Liver (tissue), 9 donors: ENCODE measurements around the gene MPP1. TPM values are rescaled to one million over a fixed set of nuclear protein-coding genes. Genes with fewer than 3 reads are reported as not detected.

Experiments
- DNase-seq: peaks from one replicate; pipeline ENCODE4 v3.0.0-alpha.2; 2017; ENCODE audit warnings: low spot score
- H3K27ac ChIP-seq, 2 donors: one replicate each; pipeline ENCODE4 v1.7.0; 2013; ENCODE audit warnings: inconsistent platforms in 2 of 2, low read length in 2 of 2, control low read depth in 1 of 2, low read depth in 1 of 2, mild to moderate bottlenecking in 1 of 2
- H3K27me3 ChIP-seq, 4 donors: one replicate each; pipeline versions ENCODE4 v1.6.1 to v1.7.0; 2013; ENCODE audit warnings: low read length in 3 of 4, inconsistent platforms in 1 of 4, mild to moderate bottlenecking in 1 of 4, moderate library complexity in 1 of 4; ENCODE audit not compliant: control insufficient read depth in 4 of 4, insufficient read depth in 4 of 4
- H3K36me3 ChIP-seq, 4 donors: one replicate each; pipeline versions ENCODE4 v1.6.1 to v1.7.0; 2013; ENCODE audit warnings: low read length in 3 of 4, mild to moderate bottlenecking in 3 of 4, low read depth in 1 of 4, moderate library complexity in 1 of 4; ENCODE audit not compliant: control insufficient read depth in 4 of 4, insufficient read depth in 3 of 4
- H3K4me1 ChIP-seq, 4 donors: one replicate each; pipeline versions ENCODE4 v1.6.1 to v1.7.0; 2013; ENCODE audit warnings: low read length in 3 of 4, mild to moderate bottlenecking in 3 of 4, moderate library complexity in 1 of 4; ENCODE audit not compliant: control insufficient read depth in 4 of 4, insufficient read depth in 4 of 4
- H3K4me3 ChIP-seq, 3 donors: one replicate each; pipeline versions ENCODE4 v1.6.1 to v1.7.0; 2013; ENCODE audit warnings: low read length in 3 of 3, control low read depth in 1 of 3, low read depth in 1 of 3, mild to moderate bottlenecking in 1 of 3
- H3K9ac ChIP-seq, 2 donors: one replicate each; pipeline ENCODE4 v1.7.0; 2013; ENCODE audit warnings: low read length in 2 of 2, mild to moderate bottlenecking in 2 of 2, moderate library complexity in 2 of 2, control low read depth in 1 of 2, low read depth in 1 of 2
- H3K9me3 ChIP-seq, 4 donors: one replicate each; pipeline versions ENCODE4 v1.6.1 to v1.7.0; 2013; ENCODE audit warnings: low read length in 3 of 4; ENCODE audit not compliant: control insufficient read depth in 4 of 4
- EGR1 ChIP-seq, 2 donors: IDR thresholded peaks; 2 replicates each; pipeline ENCODE4 v1.6.1; 2016 to 2018; ENCODE audit warnings: antibody characterized with exemption in 2 of 2, low read depth in 2 of 2
- FOXA1 ChIP-seq: IDR thresholded peaks from 2 replicates; pipeline ENCODE4 v1.6.1; 2016; ENCODE audit warnings: antibody characterized with exemption
- GABPA ChIP-seq, 2 donors: IDR thresholded peaks in 1 of 2; conservative IDR thresholded peaks in 1 of 2; 2 replicates each; pipeline ENCODE4 v1.6.1; 2016; ENCODE audit warnings: antibody characterized with exemption in 2 of 2, mild to moderate bottlenecking in 1 of 2, moderate library complexity in 1 of 2
- HNF4A ChIP-seq, 2 donors: conservative IDR thresholded peaks; 2 replicates each; pipeline ENCODE4 v1.6.1; 2016; ENCODE audit warnings: antibody characterized with exemption in 2 of 2, mild to moderate bottlenecking in 2 of 2
- HNF4G ChIP-seq: IDR thresholded peaks from 2 replicates; pipeline ENCODE4 v1.6.1; 2016; ENCODE audit warnings: antibody characterized with exemption
- JUND ChIP-seq, 2 donors: IDR thresholded peaks; 2 replicates each; pipeline ENCODE4 v1.6.1; 2016; ENCODE audit warnings: antibody characterized with exemption in 2 of 2
- MAX ChIP-seq: IDR thresholded peaks from 2 replicates; pipeline ENCODE4 v1.6.1; 2016; ENCODE audit warnings: antibody characterized with exemption
- NR2F2 ChIP-seq: IDR thresholded peaks from 2 replicates; pipeline ENCODE4 v1.6.1; 2016; ENCODE audit warnings: antibody characterized with exemption
- RAD21 ChIP-seq, 2 donors: IDR thresholded peaks; 2 replicates each; pipeline ENCODE4 v1.6.1; 2016; ENCODE audit warnings: antibody characterized with exemption in 2 of 2, mild to moderate bottlenecking in 2 of 2
- REST ChIP-seq: IDR thresholded peaks from 2 replicates; pipeline ENCODE4 v1.6.1; 2016; ENCODE audit warnings: antibody characterized with exemption, mild to moderate bottlenecking
- SP1 ChIP-seq: IDR thresholded peaks from 2 replicates; pipeline ENCODE4 v1.6.1; 2018; ENCODE audit warnings: antibody characterized with exemption, mild to moderate bottlenecking
- TAF1 ChIP-seq: conservative IDR thresholded peaks from 2 replicates; pipeline ENCODE4 v1.6.1; 2016; ENCODE audit warnings: antibody characterized with exemption, mild to moderate bottlenecking
- YY1 ChIP-seq: IDR thresholded peaks from 2 replicates; pipeline ENCODE4 v1.6.1; 2016; ENCODE audit warnings: antibody characterized with exemption, mild to moderate bottlenecking
- ZBTB33 ChIP-seq: IDR thresholded peaks from 2 replicates; pipeline ENCODE4 v1.6.1; 2016; ENCODE audit warnings: antibody characterized with exemption
- WGBS: extraction: QIAGEN DNeasy Blood & Tissue Kit; methylation state at CpG from one replicate; pipeline ENCODE4 v1.1.7; 2013; 5-methylcytosine and 5-hydroxymethylcytosine counted together
- polyA plus RNA-seq, 2 donors: library from polyadenylated mRNA; stranded (reverse) in 1 of 2; unstranded in 1 of 2; fragments of 200-250 nt in 1 of 2; fragments of >200 nt in 1 of 2; fragmentation: Nextera tagmentation in 1 of 2; extraction: Ambion mirVana in 1 of 2; gene quantifications; one replicate each; pipeline versions ENCODE4 v1.2.1 to v1.2.3, GENCODE V29; 2013 to 2015
- total RNA-seq, 2 donors: library from RNA; depleted of rRNA; stranded (reverse); fragments of >200 nt; gene quantifications; one replicate each; pipeline ENCODE4 v1.2.3, GENCODE V29; 2014
- donor health status: healthy.
- donor health status: healthy.
- donor health status: healthy.
- donor health status: healthy.
- donor health status: healthy.

The MPP1 gene
- total and polyA plus RNA-seq, 4 donors = 13.8 to 168 (median 23.4) TPM

- TF ChIP-seq SP1 = no peak
- TF ChIP-seq YY1 = no peak
- no peak for TF ChIP-seq ZBTB33
- TF ChIP-seq NR2F2 = no peak
- TF ChIP-seq JUND (IDR thresholded peaks at IDR 0.05) = no peak
- Histone ChIP-seq H3K4me1 (no peaks in the 10 kb centered on the region), H3K9me3 (no peaks in the 10 kb centered on the region), H3K4me3 (no peak overlapping the region), H3K9ac (no peak overlapping the region), H3K27me3 (no peaks in the 10 kb centered on the region), H3K27ac (no peak overlapping the region), H3K36me3 (no peaks in the 10 kb centered on the region)
- WGBS = 85% methylated on average over 1 of the region's 1 CpG
- no peak for DNase-seq
These were observed 30.9 kb upstream of the MPP1 start for GRCh38 chrX:154836163-154836562.

GRCh38 chrX:154834562-154834961, 29.3 kb upstream of the MPP1 start, which contains the start of gene SMIM9:
SMIM9 (minus strand) TSS chrX:154834662; CDS start chrX:154830856, 3,806 bp downstream.
- 96% methylated on average over 3 of the region's 3 CpGs for WGBS
- DNase-seq = no peak
- no peaks in the 10 kb centered on the region for H3K36me3 ChIP-seq
- no peaks in the 10 kb centered on the region for H3K27me3 ChIP-seq
- no peaks in the 10 kb centered on the region for H3K9me3 ChIP-seq
- no peak within 1 kb of the TSS for H3K9ac ChIP-seq
- H3K27ac ChIP-seq = no peak within 1 kb of the TSS
- H3K4me1 ChIP-seq = no peaks in the 10 kb centered on the region
- H3K4me3 ChIP-seq = no peak within 1 kb of the TSS
- TF ChIP-seq GABPA (IDR thresholded peaks at IDR 0.05 in 1 of 2, conservative IDR thresholded peaks at IDR 0.05 in 1 of 2) (no peak), JUND (IDR thresholded peaks at IDR 0.05) (no peak), HNF4G (no peak), FOXA1 (no peak), MAX (no peak), RAD21 (IDR thresholded peaks at IDR 0.05) (no peak), REST (no peak), HNF4A (conservative IDR thresholded peaks at IDR 0.05) (no peak)

GRCh38 chrX:154833746-154834274, 28.5 kb upstream of the MPP1 start:
- no peak for TF ChIP-seq EGR1 (IDR thresholded peaks at IDR 0.05; ENCODE audit: low read depth in 2 of 2)
- TF ChIP-seq TAF1 = no peak
- TF ChIP-seq ZBTB33 = no peak
- TF ChIP-seq SP1 = no peak
- TF ChIP-seq JUND (IDR thresholded peaks at IDR 0.05) = no peak
- TF ChIP-seq FOXA1 = no peak
- no peak for TF ChIP-seq GABPA (IDR thresholded peaks at IDR 0.05 in 1 of 2, conservative IDR thresholded peaks at IDR 0.05 in 1 of 2)
- 96% methylated on average over 3 of the region's 3 CpGs for WGBS
- H3K9ac ChIP-seq = no peak overlapping the region
- no peaks in the 10 kb centered on the region for H3K9me3 ChIP-seq
- DNase-seq = no peak
- H3K4me3 ChIP-seq = no peak overlapping the region
- no peak overlapping the region for H3K27ac ChIP-seq
- no peaks in the 10 kb centered on the region for H3K36me3 ChIP-seq
- H3K27me3 ChIP-seq = no peaks in the 10 kb centered on the region
- H3K4me1 ChIP-seq = no peaks in the 10 kb centered on the region
